ENCODE data around the gene NTM. TPM values are rescaled to one million over a fixed set of nuclear protein-coding genes. Genes with fewer than 3 reads are reported as not detected.
A peak's percentile ranks its signal among the peaks of the same experiment; 100 is the strongest.

Gene NTM
- total RNA-seq, 2 donors from 2014 or later, result not detected

DNA sequence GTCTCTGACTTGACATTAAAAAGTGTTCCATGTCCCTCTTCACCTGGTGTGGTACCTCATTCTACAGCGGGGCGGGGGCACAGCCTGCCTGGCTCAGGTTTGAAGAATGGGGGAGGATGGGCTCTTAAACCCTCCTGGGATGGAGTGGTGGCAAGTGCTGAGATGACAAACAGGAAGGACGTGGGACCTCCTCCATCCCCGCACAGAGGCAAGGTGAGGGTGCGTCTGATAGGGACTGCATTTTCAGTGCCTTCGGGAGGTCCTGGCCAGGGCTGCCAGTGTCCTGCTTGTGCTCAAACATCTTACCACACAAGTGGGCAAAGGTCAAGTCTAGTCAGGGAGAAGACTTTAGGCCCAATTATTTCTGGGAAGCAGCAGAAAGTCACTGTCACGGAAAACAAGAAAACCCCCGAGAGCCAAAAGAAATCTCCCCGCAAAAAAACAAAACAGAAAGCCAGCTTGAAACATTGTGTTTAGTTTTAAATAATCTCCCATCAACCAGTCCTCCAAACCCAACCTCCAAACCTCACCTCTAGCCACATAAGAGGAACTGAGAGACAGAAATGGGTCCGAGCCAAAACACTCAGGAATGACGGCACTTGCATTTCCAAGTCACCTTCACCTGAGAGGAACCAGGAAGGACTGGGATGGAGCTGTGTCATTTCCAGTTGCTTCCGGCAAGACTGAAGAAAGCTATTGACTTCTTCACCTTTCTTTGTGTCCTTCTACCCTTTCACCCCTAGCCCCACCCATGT is 966.5 kb downstream of the NTM start:
- H3K4me1 Mint-ChIP-seq, result no peaks in the 10 kb centered on the region
- no peaks in the 10 kb centered on the region for H3K9me3 ChIP-seq (ENCODE audit: control insufficient read depth, low read length, poor library complexity, severe bottlenecking)
- H3K4me3 Mint-ChIP-seq, result no peak overlapping the region
- H3K27me3 Mint-ChIP-seq, result peaks cover 23% of the 10 kb centered on the region
- H3K36me3 Mint-ChIP-seq (ENCODE audit: low read depth), result no peaks in the 10 kb centered on the region
- DNase-seq (no peak), ATAC-seq (no peak)
- H3K27ac Mint-ChIP-seq, result no peak overlapping the region

DNA sequence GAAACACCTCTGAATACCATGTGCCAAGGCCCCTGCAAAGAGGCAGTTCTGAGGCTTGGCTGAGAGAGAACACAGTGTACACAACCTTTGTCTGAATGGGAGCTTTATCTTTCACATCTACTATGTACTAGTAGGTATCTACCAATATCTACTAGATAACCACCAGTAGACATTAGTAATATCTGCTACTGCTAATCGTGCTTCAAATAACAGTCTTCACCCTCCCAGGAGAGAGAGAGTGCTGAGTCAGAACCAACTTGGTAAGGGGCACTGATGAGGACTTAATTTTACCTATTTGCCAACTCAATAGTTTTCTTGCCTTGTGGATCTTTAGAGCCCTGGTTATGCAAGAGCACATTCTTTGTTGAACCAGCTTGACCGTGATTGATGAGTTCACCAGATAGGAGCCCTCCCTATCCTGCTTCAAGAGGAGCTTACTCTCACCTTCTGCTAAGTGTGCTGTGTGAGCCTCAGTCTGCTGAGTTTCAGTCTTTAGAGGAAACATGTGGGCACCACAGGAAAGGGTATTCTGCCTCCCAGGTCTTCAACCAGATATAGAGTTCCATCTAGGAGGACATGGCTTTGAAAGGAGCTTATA is 967.5 kb downstream of the NTM start:
- DNase-seq (no peak), ATAC-seq (no peak)
- Mint-ChIP-seq H3K36me3 (ENCODE audit: low read depth) (no peaks in the 10 kb centered on the region), H3K27me3 (peaks cover 31% of the 10 kb centered on the region), H3K4me3 (no peak overlapping the region), H3K27ac (no peak overlapping the region), H3K4me1 (no peaks in the 10 kb centered on the region)
- no peaks in the 10 kb centered on the region for H3K9me3 ChIP-seq (ENCODE audit: control insufficient read depth, low read length, poor library complexity, severe bottlenecking)

DNA sequence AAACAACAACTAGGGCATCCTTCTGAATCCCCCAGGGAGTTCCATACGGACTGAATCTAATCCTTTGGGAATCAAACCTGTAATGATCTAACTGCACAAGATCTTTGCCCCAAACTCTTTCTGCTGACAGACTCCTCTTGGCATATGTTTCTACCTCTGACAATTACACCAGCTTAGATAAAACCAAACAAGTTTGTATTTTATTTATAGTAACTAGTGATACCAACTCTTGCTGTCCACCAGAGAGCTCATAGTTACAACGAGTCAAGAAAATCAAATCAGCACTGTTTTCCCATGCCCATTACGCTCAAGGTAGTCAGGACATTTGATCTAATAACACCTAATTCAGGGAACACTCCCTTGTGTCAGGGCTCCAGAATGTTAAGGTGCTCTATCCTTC is 972.0 kb downstream of the NTM start:
- no peak overlapping the region for H3K27ac Mint-ChIP-seq
- peaks cover 38% of the 10 kb centered on the region for H3K27me3 Mint-ChIP-seq
- no peaks in the 10 kb centered on the region for H3K9me3 ChIP-seq (ENCODE audit: control insufficient read depth, low read length, poor library complexity, severe bottlenecking)
- no peak overlapping the region for H3K4me3 Mint-ChIP-seq
- ATAC-seq, result no peak
- DNase-seq, result no peak
- peaks cover 7% of the 10 kb centered on the region for H3K4me1 Mint-ChIP-seq
- H3K36me3 Mint-ChIP-seq (ENCODE audit: low read depth), result no peaks in the 10 kb centered on the region

DNA sequence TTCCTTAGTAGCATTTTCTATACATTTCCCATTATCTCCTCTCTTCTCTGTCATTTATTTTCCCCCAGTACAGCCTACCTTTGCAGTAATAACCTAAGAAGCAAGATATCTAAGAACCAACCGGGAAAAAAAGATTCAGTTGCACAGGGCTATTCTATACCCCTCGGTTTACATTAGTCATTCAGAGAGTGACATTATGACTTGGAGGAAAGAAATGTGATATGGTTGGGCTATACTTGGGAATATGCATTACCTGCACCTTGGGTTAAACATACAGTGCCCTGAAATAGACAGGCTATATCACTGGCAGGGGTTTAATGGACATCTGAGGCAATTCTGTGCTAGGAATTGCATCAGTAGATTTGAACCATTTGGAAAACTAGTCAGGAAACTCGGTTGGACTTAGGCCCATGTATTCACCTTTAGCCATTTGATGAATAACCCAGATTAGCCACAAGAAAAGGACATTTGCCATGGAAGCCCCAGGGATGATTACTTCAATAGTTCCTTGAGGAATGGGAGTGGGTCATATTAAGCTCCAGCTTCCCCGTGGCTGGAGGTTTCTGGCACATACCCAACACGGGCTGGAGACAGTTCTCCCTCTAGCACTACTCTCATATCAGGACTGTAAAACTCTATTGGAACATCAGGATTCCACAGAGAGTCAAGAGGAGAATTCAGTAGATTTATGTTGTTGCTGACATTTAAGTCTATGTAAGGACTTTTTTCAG is 973.2 kb downstream of the NTM start:
- no peak overlapping the region for H3K27ac Mint-ChIP-seq
- ATAC-seq (no peak), DNase-seq (no peak)
- no peak overlapping the region for H3K4me3 Mint-ChIP-seq
- H3K27me3 Mint-ChIP-seq, result peaks cover 47% of the 10 kb centered on the region
- no peaks in the 10 kb centered on the region for H3K9me3 ChIP-seq (ENCODE audit: control insufficient read depth, low read length, poor library complexity, severe bottlenecking)
- H3K36me3 Mint-ChIP-seq (ENCODE audit: low read depth), result no peaks in the 10 kb centered on the region
- H3K4me1 Mint-ChIP-seq, result peaks cover 18% of the 10 kb centered on the region

DNA sequence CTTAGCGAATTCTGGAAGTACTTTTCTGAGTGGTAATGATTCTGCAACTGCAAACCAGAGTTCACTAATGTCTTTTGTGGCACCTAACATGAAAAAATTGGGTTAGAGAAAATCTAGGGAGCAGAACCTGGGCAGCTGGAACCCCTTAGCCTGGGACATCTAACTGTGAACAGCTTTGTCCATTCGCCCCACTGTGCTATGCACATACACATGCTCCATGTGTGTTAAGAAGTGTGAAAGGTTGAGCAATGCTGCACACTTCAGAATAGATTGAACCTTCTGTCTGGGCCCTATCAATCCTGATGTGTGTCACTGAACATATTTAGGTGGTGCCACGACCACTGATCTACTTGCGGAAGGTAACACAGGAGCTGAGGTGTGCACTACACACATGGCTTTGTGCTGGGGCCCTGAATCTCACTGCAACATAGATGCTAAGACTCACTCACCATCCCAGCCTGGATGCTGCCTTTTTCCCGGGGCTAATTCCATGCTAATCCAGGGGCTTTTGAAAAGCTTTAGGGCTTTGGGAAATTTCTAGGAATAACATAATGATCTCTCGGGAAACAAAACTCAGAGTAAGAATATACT is 976.2 kb downstream of the NTM start:
- Mint-ChIP-seq H3K27ac (no peak overlapping the region), H3K4me3 (no peak overlapping the region), H3K27me3 (peaks cover 40% of the 10 kb centered on the region), H3K36me3 (ENCODE audit: low read depth) (peaks cover 3% of the 10 kb centered on the region), H3K4me1 (peaks cover 20% of the 10 kb centered on the region)
- H3K9me3 ChIP-seq (ENCODE audit: control insufficient read depth, low read length, poor library complexity, severe bottlenecking), result no peaks in the 10 kb centered on the region
- DNase-seq, result no peak
- no peak for ATAC-seq

DNA sequence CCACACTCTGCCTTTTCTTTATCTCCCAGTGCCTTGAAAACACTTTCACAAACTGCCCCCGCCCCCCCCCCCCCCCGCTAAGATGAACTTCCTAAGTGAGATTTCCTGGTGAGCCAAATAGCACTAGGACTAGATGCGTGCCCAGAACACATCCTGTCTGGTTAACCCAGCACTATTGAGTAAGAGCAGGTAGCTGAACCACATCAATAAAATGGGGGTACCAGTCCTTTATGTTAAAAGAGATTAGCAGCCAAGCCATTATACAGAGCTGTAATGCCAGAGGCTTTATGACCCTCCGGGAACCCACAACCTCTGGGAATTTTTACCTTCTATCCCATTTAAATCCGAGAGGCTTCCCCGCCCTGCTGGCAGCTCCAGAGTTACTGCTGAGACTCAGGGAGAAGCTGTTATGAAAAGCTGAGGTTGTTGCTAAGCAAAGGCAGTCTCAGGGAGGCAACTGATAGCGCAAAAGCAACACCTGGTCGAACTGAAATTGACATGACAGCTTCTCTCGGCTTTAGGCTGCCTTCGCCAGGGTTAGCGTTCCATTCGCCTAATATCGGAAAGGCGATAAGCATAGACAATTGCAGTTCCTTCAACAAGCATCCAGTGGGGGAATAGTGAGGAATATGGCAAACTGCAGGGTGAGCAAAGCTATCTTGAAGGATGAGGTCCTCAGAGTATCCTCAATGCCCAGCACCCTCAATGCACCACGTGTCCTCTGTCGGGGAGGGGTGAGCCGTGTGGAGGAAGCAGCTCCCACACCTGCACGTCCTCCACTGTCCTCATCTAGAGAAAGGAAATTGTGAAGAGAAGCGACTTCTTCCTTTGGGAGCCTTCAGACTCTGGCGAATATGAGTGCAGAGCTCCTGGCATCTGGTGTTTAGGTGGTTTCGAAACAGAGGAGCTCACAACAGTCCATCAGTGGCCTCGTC is 977.0 kb downstream of the NTM start:
- H3K27ac Mint-ChIP-seq, result peak overlapping the region; percentile 2
- DNase-seq (no peak), ATAC-seq (peak; percentile 44)
- peaks cover 20% of the 10 kb centered on the region for H3K4me1 Mint-ChIP-seq
- peak overlapping the region; percentile 31 for H3K4me3 Mint-ChIP-seq
- peaks cover 35% of the 10 kb centered on the region for H3K27me3 Mint-ChIP-seq
- H3K9me3 ChIP-seq (ENCODE audit: control insufficient read depth, low read length, poor library complexity, severe bottlenecking), result no peaks in the 10 kb centered on the region
- H3K36me3 Mint-ChIP-seq (ENCODE audit: low read depth), result peaks cover 3% of the 10 kb centered on the region

DNA sequence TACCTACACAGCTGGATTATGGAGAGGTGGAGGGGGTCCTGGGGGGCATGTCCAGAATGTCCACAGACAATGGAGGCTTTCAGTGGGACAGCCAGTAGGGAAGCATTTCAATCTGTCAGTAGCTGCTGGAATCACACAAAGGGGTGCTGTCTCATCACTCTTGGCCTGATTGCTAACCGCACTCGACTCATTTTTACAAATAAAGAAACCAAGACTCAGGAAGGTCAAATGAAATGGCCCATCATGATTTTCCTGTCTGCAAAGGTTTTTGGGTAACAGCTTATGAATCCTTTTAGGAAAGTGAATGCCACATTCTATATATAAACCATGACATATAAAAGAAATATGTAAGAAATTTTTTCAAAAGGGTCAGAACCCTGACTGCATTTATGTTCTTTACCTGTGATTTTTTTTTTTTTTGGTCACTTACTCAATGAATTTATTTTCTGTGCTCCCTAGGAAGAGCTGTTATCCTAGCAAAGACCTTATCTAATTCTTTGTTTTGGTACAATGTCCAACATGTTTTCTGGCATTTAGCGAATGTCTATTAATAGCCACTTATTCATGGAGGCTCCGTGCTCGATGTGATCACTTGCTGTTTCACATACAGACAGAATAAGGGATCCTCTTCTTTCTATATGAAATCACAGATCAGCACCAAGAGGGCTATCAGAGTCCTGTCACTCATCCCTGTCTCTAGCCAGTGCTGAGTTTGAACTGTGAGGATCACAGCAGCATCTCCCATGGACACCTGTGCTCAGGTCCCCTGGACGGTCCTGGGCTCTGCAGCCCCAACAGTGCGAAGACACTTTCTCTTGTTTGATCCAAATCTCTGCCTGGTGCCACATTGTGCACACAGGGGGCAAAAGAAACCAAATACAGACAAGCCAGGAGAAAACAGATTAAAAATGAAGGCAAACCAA is 979.7 kb downstream of the NTM start:
- ATAC-seq (no peak), DNase-seq (no peak)
- H3K27me3 Mint-ChIP-seq, result peaks cover 27% of the 10 kb centered on the region
- H3K4me1 Mint-ChIP-seq, result peaks cover 20% of the 10 kb centered on the region
- H3K27ac Mint-ChIP-seq, result no peak overlapping the region
- no peaks in the 10 kb centered on the region for H3K9me3 ChIP-seq (ENCODE audit: control insufficient read depth, low read length, poor library complexity, severe bottlenecking)
- H3K36me3 Mint-ChIP-seq (ENCODE audit: low read depth), result peaks cover 5% of the 10 kb centered on the region
- H3K4me3 Mint-ChIP-seq, result no peak overlapping the region

DNA sequence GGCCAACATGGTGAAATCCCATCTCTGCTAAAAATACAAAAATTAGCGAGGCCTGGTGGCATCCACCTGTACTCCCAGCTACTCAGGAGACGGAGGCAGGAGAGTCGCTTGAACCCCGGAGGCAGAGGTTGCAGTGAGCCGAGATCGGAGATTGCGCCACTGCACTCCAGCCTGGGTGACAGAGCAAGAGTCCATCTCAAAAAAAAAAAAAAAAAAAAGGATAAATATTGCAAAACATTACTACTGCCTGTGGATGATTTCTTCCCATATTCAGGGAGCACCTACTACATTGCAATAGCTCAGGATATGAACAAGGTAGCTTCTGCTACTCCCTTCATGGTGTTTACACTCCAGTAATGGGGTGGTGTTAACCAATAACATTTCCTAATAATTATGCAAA is 980.6 kb downstream of the NTM start:
- peaks cover 20% of the 10 kb centered on the region for H3K4me1 Mint-ChIP-seq

DNA sequence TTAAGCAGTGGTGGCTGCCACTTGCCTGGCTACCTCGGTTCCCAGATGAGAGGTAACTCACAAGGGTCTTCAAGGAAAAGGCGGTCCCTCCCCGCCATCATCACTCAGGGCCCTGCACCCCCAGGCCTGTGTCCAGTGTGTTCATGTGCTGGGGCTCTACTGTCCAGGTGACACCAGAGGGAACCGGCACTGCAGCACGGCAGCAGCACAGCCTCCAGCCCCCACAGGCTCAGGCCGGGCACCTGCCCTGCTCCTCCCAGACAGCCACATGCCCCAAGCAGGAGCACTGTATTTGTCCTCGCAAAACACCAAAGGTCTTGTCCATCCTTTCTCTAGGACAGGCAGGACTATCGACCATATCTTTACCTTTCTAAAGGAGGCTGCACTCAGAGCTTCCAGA is 982.1 kb downstream of the NTM start:
- H3K9me3 ChIP-seq (ENCODE audit: control insufficient read depth, low read length, poor library complexity, severe bottlenecking), result no peaks in the 10 kb centered on the region
- H3K4me1 Mint-ChIP-seq, result peaks cover 16% of the 10 kb centered on the region
- ATAC-seq (no peak), DNase-seq (no peak)
- H3K36me3 Mint-ChIP-seq (ENCODE audit: low read depth), result peaks cover 5% of the 10 kb centered on the region
- no peak overlapping the region for H3K4me3 Mint-ChIP-seq
- H3K27ac Mint-ChIP-seq, result no peak overlapping the region
- peaks cover 22% of the 10 kb centered on the region for H3K27me3 Mint-ChIP-seq

More for the DNA sequence above, 980.6 kb downstream of the NTM start:
- H3K9me3 ChIP-seq (ENCODE audit: control insufficient read depth, low read length, poor library complexity, severe bottlenecking), result no peaks in the 10 kb centered on the region
- H3K27me3 Mint-ChIP-seq, result peaks cover 27% of the 10 kb centered on the region
- H3K36me3 Mint-ChIP-seq (ENCODE audit: low read depth), result peaks cover 5% of the 10 kb centered on the region
- ATAC-seq (no peak), DNase-seq (no peak)
- no peak overlapping the region for H3K27ac Mint-ChIP-seq
- H3K4me3 Mint-ChIP-seq, result no peak overlapping the region

DNA sequence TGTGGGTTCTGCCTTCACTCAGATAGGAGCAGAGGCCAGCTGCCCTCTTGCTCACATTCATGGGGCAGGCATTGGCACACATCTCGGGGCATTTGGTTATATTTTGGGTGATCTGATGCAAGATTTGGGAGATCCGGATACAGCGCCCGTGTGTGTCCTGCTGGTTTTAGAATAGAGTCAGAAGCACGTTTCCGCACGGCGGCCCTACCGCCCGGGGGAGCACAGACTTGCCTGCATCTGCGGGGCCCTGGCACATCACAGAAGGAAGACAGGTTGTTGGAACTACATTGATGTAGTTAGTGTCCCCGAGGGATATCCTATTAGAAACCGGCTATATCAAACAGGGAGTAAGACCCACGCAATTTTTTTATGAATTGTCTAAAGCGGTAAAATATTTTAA is 982.8 kb downstream of the NTM start:
- H3K4me3 Mint-ChIP-seq, result no peak overlapping the region
- peaks cover 5% of the 10 kb centered on the region for H3K36me3 Mint-ChIP-seq (ENCODE audit: low read depth)
- ATAC-seq (no peak), DNase-seq (no peak)
- peaks cover 15% of the 10 kb centered on the region for H3K27me3 Mint-ChIP-seq
- H3K4me1 Mint-ChIP-seq, result peaks cover 14% of the 10 kb centered on the region
- no peaks in the 10 kb centered on the region for H3K9me3 ChIP-seq (ENCODE audit: control insufficient read depth, low read length, poor library complexity, severe bottlenecking)
- no peak overlapping the region for H3K27ac Mint-ChIP-seq

DNA sequence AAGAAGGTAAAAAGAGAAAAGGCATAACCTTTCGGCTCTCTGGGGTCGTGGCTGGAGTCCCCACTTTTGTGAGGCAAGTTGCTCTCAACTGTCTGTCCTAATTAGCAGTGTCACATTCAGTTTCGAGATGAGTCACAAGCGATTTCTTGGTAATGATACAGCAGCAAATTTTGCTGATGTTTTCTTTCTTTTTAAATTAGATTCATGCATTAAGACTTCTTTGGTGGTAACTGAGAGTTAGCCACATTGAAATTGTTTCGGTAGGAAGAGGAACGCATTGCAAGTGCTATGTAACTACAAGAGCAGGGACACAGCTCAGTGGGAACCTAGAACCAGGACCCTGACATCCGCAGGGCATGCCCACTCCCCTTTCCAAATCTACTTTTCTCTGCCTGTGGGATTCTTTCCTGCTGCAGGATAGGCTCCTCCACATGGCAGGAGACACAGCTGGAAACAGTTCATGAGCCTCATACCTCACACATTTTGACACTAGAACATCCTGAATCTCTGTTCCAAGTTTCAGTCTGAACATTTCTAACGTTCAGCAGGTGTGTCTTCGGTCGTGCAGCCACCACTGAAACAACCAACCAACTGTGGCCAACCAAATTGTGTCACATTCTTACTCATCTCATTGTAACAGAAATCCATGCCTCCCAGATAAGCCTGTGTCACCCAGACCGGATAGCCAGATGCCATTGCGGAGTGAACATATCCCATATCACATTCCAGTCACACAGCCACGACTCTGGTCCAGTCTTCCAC is 987.6 kb downstream of the NTM start:
- Mint-ChIP-seq H3K4me1 (peaks cover 21% of the 10 kb centered on the region), H3K4me3 (peak overlapping the region; percentile 70), H3K36me3 (ENCODE audit: low read depth) (peaks cover 2% of the 10 kb centered on the region), H3K27ac (peak overlapping the region; percentile 12), H3K27me3 (no peaks in the 10 kb centered on the region)
- DNase-seq, result no peak
- H3K9me3 ChIP-seq (ENCODE audit: control insufficient read depth, low read length, poor library complexity, severe bottlenecking), result no peaks in the 10 kb centered on the region
- ATAC-seq, result no peak

Measured in T-helper 17 cell (primary cell).